C4-2B (cell line): Measurements from ENCODE around the gene VPS16.
A peak's percentile ranks its signal among the peaks of the same experiment; 100 is the strongest.

Source experiments
- H3K27ac ChIP-seq: fragments of 450-650 bp; 2 replicates; pipeline ENCODE4 v1.5.1; 2017
- ZFX ChIP-seq: fragments of 450-650 bp; IDR thresholded peaks from 2 replicates; pipeline ENCODE4 v1.6.1; 2017
- TF ChIP-seq, protein P1 (sequence below): fragments of 450-650 bp; conservative IDR thresholded peaks from 2 replicates; pipeline ENCODE4 v1.5.1; 2017; ENCODE audit warnings: mild to moderate bottlenecking

The VPS16 gene

GRCh38 chr20:2883726-2884637 lies 43.4 kb downstream of the VPS16 start:
- no peak for TF ChIP-seq ZFX
- TF ChIP-seq, protein P1, sequence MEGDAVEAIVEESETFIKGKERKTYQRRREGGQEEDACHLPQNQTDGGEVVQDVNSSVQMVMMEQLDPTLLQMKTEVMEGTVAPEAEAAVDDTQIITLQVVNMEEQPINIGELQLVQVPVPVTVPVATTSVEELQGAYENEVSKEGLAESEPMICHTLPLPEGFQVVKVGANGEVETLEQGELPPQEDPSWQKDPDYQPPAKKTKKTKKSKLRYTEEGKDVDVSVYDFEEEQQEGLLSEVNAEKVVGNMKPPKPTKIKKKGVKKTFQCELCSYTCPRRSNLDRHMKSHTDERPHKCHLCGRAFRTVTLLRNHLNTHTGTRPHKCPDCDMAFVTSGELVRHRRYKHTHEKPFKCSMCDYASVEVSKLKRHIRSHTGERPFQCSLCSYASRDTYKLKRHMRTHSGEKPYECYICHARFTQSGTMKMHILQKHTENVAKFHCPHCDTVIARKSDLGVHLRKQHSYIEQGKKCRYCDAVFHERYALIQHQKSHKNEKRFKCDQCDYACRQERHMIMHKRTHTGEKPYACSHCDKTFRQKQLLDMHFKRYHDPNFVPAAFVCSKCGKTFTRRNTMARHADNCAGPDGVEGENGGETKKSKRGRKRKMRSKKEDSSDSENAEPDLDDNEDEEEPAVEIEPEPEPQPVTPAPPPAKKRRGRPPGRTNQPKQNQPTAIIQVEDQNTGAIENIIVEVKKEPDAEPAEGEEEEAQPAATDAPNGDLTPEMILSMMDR, result no peak
- no peak overlapping the region for H3K27ac ChIP-seq

DNA sequence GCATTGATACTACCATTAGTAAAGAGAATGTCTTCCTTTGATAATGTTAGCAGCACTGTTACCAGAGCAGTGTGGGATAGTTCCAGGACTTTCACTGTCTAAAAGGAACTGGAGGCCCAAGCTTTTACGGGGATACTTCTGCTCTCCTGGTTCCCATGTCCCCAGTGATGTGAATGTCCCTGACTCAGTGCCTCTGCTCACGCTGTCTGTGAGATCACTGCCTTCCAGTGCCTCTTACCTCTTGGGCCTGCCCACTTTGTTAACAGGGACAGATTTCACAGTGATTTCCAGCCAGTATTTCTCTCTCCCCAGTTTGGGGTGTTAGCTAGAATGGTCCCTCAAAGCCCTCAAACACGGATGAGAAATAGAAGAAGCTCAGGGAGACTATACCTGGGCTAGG lies 47.2 kb downstream of the VPS16 start:
- TF ChIP-seq, protein P1, result no peak
- no peak for TF ChIP-seq ZFX

DNA sequence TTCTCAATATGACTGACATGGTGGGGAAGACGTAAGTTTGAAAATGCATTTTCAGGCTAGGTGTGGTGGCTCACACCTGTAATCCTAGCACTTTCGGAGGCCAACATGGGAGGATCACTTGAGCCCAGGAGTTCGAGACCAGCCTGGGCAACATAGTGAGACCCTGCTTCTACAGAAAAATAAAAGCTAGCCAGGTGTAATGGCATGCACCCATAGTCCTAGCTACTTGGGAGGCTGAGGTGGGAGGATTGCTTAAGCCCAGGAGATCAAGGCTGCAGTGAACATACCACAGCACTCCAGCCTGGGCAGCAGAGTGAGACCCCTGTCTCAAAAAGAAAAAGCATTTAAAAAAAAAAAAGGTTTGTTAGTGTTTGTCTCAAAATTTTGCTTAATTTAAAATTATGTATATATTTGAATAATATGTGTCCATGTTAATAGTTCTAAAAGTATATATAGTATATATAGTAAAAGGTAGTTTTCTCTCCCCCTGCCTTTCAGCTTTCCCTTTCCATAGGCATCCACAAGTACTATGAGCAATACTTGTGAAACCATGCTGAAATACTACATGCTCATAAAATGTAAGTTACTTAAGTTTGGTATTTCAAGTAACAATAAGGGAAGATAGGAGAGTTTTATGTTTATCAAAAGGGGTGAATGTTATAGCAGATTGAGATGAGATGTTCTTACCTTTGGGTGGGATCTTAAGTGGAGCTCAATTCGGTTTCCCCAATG lies 47.8 kb downstream of the VPS16 start:
- H3K27ac ChIP-seq, result no peak overlapping the region
- TF ChIP-seq, protein P1, result no peak
- no peak for TF ChIP-seq ZFX

More for the DNA sequence above, 47.2 kb downstream of the VPS16 start:
- H3K27ac ChIP-seq, result no peak overlapping the region

DNA sequence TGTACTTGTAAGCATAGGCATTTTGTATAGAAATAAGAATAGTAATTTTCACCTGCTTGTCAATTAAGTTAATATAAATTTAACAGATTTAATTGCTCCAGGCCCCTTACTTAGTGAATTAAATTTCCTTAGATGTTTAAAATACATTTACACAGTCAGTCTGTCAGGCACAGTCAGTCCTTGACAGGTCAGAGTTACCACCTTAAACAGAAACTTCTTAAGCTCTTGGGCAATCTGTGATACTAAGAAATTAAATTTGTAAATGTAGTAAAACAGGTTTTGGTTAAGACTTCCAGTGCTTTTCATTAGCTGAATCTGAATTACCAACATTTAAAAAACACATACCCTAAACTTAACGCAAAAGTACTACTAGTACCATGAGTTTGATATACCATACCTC lies 48.7 kb downstream of the VPS16 start:
- TF ChIP-seq ZFX, result no peak
- TF ChIP-seq, protein P1, result no peak
- no peak overlapping the region for H3K27ac ChIP-seq

DNA sequence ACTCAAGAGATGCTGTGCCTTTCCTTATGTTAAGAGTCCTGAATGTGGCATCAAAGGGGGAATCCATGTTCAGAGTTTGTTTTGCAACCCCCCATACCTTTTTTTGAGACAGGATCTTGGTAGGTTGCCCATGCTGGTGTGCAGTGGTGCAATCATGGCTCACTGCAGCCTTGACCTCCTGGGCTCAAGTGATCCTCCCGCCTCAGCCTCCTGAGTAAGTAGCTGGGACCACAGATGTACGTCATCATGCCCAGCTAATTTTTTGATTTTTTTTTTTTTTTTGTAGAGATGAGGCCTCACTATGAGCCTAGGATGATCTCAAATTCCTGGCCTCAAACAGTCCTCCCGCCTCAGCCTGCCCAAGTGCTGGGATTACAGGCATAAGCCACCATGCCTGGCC lies 49.3 kb downstream of the VPS16 start:
- no peak for TF ChIP-seq ZFX
- TF ChIP-seq, protein P1, result no peak
- H3K27ac ChIP-seq, result no peak overlapping the region

DNA sequence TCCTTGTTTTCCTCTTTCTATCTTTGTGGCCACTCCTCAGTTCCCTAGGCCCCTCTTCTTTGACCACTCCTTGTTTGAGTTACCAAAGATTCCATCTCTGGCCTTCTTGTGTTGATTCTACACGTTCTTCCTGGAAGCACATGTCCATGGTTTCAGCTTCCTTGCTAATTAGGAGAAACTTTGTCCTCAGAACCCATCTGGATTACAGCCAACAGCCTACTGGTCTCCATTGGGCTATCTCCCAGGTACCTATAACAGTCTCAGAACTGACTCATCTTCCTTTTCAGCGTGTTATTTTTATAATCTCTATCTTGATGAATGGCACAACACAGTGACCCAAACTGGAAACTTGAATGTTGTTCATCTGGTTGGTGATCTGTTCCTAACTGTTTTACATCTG lies 50.2 kb downstream of the VPS16 start:
- TF ChIP-seq ZFX, result no peak
- H3K27ac ChIP-seq, result peak overlapping the region; percentile 46; the same call in 1 of the 2 replicates

GRCh38 chr20:2891343-2891742 lies 50.8 kb downstream of the VPS16 start:
- TF ChIP-seq, protein P1, result no peak
- TF ChIP-seq ZFX, result no peak

More at GRCh38 chr20:2891343-2891742, 50.8 kb downstream of the VPS16 start:
- H3K27ac ChIP-seq, result peak overlapping the region; percentile 46; the same call in 1 of the 2 replicates
